Neural progenitor cell (in vitro differentiated cells): ENCODE results near the gene KMT5B.

ENCODE experiments used
- EZH2 ChIP-seq: fragments of 200-600 bp; sonication (generic); IDR thresholded peaks from 2 replicates; pipeline ENCODE4 v1.6.1; 2017; ENCODE audit warnings: antibody characterized with exemption, mild to moderate bottlenecking, moderate library complexity
- EZH2phosphoT487 ChIP-seq: fragments of 200-600 bp; sonication (generic); IDR thresholded peaks from 2 replicates; pipeline ENCODE4 v1.6.1; 2017; ENCODE audit warnings: antibody characterized with exemption
- TF ChIP-seq, protein P1 (sequence below): fragments of 200-600 bp; sonication (generic); IDR thresholded peaks from 2 replicates; pipeline ENCODE4 v1.5.1; 2017; ENCODE audit warnings: antibody characterized with exemption, mild to moderate bottlenecking

DNA sequence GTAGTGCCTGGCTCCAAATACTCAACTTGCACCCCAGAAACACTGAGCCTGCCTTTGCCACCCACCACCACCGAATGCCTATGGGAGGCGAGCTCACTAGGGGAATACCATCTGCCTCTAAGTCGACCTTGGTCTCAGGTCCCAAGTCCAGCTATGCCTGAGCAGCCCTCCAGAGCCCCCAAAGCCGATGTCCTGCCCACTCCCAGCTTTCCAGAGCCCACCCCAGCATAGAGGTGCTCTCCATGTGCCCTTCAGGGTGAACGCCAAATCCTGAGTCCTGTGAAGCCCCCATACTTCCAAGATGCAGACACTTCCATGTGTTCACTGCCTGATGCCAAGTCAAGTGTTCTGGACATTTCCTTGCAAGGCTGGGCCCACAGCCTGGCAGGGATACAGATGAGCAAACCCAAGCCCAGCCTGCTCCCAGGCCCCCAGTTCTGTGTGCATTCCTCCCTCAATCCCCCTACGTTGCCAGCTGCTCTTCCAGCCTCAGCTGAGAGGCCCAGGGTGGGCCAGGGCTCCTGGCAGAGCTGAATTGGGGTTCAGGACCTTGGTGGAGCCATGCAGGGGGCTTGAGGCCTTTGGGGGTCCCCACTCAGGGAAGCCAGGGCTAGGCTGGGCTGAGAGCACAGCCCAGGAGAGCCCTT lies 2.6 kb upstream of the KMT5B start:
- TF ChIP-seq, protein P1, sequence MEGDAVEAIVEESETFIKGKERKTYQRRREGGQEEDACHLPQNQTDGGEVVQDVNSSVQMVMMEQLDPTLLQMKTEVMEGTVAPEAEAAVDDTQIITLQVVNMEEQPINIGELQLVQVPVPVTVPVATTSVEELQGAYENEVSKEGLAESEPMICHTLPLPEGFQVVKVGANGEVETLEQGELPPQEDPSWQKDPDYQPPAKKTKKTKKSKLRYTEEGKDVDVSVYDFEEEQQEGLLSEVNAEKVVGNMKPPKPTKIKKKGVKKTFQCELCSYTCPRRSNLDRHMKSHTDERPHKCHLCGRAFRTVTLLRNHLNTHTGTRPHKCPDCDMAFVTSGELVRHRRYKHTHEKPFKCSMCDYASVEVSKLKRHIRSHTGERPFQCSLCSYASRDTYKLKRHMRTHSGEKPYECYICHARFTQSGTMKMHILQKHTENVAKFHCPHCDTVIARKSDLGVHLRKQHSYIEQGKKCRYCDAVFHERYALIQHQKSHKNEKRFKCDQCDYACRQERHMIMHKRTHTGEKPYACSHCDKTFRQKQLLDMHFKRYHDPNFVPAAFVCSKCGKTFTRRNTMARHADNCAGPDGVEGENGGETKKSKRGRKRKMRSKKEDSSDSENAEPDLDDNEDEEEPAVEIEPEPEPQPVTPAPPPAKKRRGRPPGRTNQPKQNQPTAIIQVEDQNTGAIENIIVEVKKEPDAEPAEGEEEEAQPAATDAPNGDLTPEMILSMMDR, result no peak
- TF ChIP-seq EZH2 (no peak), EZH2phosphoT487 (no peak)
